ACHN (cell line): ENCODE measurements around the gene FRAT2.

Experiments used
- DNase-seq: peaks from one replicate; pipeline ENCODE4 v3.0.0-alpha.2; 2015
- in situ Hi-C: cut with HindIII; loops from 2 replicates; pipeline ENCODE4 v1.10.0; 2017; ENCODE audit warnings: low sequenced_read_pairs, low pct_ligation_motif_present, low pct_unique_long_range_greater_than_20kb

FRAT2 gene

GRCh38 chr10:97334370-97335175 is at the start of gene FRAT2:
FRAT2 (minus strand) TSS chr10:97334729; CDS start chr10:97334572, 157 bp downstream.
- in situ Hi-C loops: no loop called here
- DNase-seq: peak; percentile 93

GRCh38 chr10:97384156-97384555 is 49.6 kb upstream of the FRAT2 start:
- no peak for DNase-seq
- in situ Hi-C loops: no loop called here

- in situ Hi-C loops: no loop called here
- DNase-seq: no peak
Measured at GRCh38 chr10:97383159-97383558, 48.6 kb upstream of the FRAT2 start.

- in situ Hi-C loops: no loop called here
- DNase-seq: no peak
Measured at GRCh38 chr10:97381626-97382025, 47.1 kb upstream of the FRAT2 start.

GRCh38 chr10:97380516-97380915 is 46.0 kb upstream of the FRAT2 start:
- in situ Hi-C loops: no loop called here
- no peak for DNase-seq

GRCh38 chr10:97378933-97379921 is 44.7 kb upstream of the FRAT2 start:
- in situ Hi-C loops: no loop called here
- no peak for DNase-seq

GRCh38 chr10:97376413-97376812 is 41.9 kb upstream of the FRAT2 start:
- in situ Hi-C loops: no loop called here
- no peak for DNase-seq

GRCh38 chr10:97373456-97373855 is 38.9 kb upstream of the FRAT2 start:
- in situ Hi-C loops: no loop called here
- no peak for DNase-seq

- in situ Hi-C loops: no loop called here
- no peak for DNase-seq
Measured at GRCh38 chr10:97372233-97372875, 37.8 kb upstream of the FRAT2 start.

- in situ Hi-C loops: no loop called here
- DNase-seq: no peak
Measured at GRCh38 chr10:97371696-97372095, 37.2 kb upstream of the FRAT2 start.

- DNase-seq: no peak
- in situ Hi-C loops: no loop called here
Measured at GRCh38 chr10:97367126-97367649, 32.7 kb upstream of the FRAT2 start.

GRCh38 chr10:97366572-97366971 is 32.0 kb upstream of the FRAT2 start:
- DNase-seq: no peak
- in situ Hi-C loops: no loop called here

GRCh38 chr10:97365761-97366351 is 31.3 kb upstream of the FRAT2 start:
- in situ Hi-C loops: no loop called here
- no peak for DNase-seq

GRCh38 chr10:97363071-97363470 is 28.5 kb upstream of the FRAT2 start:
- DNase-seq: no peak
- in situ Hi-C loops: no loop called here

GRCh38 chr10:97362310-97363033 is 27.9 kb upstream of the FRAT2 start:
- in situ Hi-C loops: no loop called here
- DNase-seq: no peak

GRCh38 chr10:97361537-97361901 is 27.0 kb upstream of the FRAT2 start:
- in situ Hi-C loops: no loop called here
- DNase-seq: no peak

GRCh38 chr10:97360705-97361536 is 26.4 kb upstream of the FRAT2 start:
- in situ Hi-C loops: no loop called here
- no peak for DNase-seq
